MM.1S (cell line): ENCODE measurements around the gene MRPL22.

ENCODE experiments used
- DNase-seq: peaks from one replicate; pipeline ENCODE4 v3.0.0-alpha.2; 2015
- H2AFZ ChIP-seq: fragments of 300-600 bp; sonication (generic); 2 replicates; pipeline ENCODE4 v1.6.0; 2016; ENCODE audit warnings: antibody characterized with exemption, low read length
- H3F3A ChIP-seq: fragments of 300-600 bp; sonication (generic); 2 replicates; pipeline ENCODE4 v1.6.1; 2016; ENCODE audit warnings: mild to moderate bottlenecking, antibody characterized with exemption, low read length, moderate library complexity, mixed read lengths; ENCODE audit not compliant: insufficient read depth
- H3K27ac ChIP-seq: fragments of 300-600 bp; sonication (generic); 2 replicates; pipeline ENCODE4 v1.5.1; 2016; ENCODE audit warnings: mild to moderate bottlenecking, low read length
- H3K27me3 ChIP-seq: fragments of 300-600 bp; sonication (generic); replicated peaks from 2 replicates; pipeline ENCODE4 v1.6.0; 2016; ENCODE audit warnings: low read length; ENCODE audit not compliant: insufficient read depth
- H3K36me3 ChIP-seq: fragments of 300-600 bp; sonication (generic); replicated peaks from 2 replicates; pipeline ENCODE4 v1.6.1; 2016; ENCODE audit warnings: mild to moderate bottlenecking, low read length, mixed read lengths; ENCODE audit not compliant: insufficient read depth
- H3K4me1 ChIP-seq: fragments of 300-600 bp; sonication (generic); 2 replicates; pipeline ENCODE4 v1.6.1; 2016; ENCODE audit warnings: low read length, mixed read lengths
- H3K4me2 ChIP-seq: fragments of 300-600 bp; sonication (generic); 2 replicates; pipeline ENCODE4 v1.6.0; 2016; ENCODE audit warnings: low read depth, low read length
- H3K4me3 ChIP-seq: fragments of 300-600 bp; sonication (generic); 2 replicates; pipeline ENCODE4 v1.5.1; 2016; ENCODE audit warnings: low read length, mixed read lengths
- H3K79me2 ChIP-seq: fragments of 300-600 bp; sonication (generic); 2 replicates; pipeline ENCODE4 v1.6.1; 2016; ENCODE audit warnings: mixed run types, low read length, mixed read lengths
- H3K9ac ChIP-seq: fragments of 300-600 bp; sonication (generic); 2 replicates; pipeline ENCODE4 v1.6.1; 2016; ENCODE audit warnings: low read length, mixed read lengths
- H3K9me2 ChIP-seq: fragments of 300-600 bp; sonication (generic); replicated peaks from 2 replicates; pipeline ENCODE4 v1.6.1; 2016; ENCODE audit warnings: mild to moderate bottlenecking, low read length, mixed read lengths; ENCODE audit not compliant: insufficient read depth
- H3K9me3 ChIP-seq: fragments of 300-600 bp; sonication (generic); replicated peaks from 2 replicates; pipeline ENCODE4 v1.6.1; 2016; ENCODE audit warnings: mild to moderate bottlenecking, low read length, mixed read lengths; ENCODE audit not compliant: insufficient read depth
- H4K20me1 ChIP-seq: fragments of 300-600 bp; sonication (generic); 2 replicates; pipeline ENCODE4 v1.6.1; 2016; ENCODE audit warnings: mild to moderate bottlenecking, low read length, moderate library complexity, mixed read lengths; ENCODE audit not compliant: insufficient read depth
- CTCF ChIP-seq: fragments of 300-600 bp; sonication (generic); IDR thresholded peaks from 2 replicates; pipeline ENCODE4 v1.5.1; 2016; ENCODE audit warnings: antibody characterized with exemption, low read length, mixed read lengths
- EZH2 ChIP-seq: fragments of 300-600 bp; sonication (generic); optimal IDR thresholded peaks from 2 replicates; pipeline ENCODE3; 2017; ENCODE audit warnings: low read depth, mild to moderate bottlenecking, antibody characterized with exemption, low read length, mixed read lengths
- EZH2phosphoT487 ChIP-seq: fragments of 300-600 bp; sonication (generic); IDR thresholded peaks from 2 replicates; pipeline ENCODE4 v1.6.1; 2018; ENCODE audit warnings: antibody characterized with exemption, low read length

Gene MRPL22

DNA sequence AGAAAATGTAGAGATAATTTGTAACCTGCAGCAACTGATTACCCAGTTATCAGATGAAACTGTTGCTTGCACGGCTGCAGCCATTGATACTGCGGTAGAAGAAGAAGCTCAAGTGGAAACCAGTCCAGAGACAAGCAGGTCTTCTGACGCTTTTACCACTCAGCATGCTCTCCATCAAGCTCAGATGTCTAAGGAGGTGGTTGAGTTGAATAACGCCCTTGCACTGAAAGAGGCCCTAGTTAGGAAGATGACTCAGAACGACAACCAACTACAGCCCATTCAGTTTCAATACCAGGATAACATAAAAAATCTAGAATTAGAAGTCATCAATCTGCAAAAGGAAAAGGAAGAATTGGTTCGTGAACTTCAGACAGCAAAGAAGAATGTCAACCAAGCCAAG is 74.4 kb downstream of the MRPL22 start:
- Histone ChIP-seq H3K27ac (no peak overlapping the region), H3K9ac (no peak overlapping the region), H3K27me3 (no peaks in the 10 kb centered on the region), H4K20me1 (no peaks in the 10 kb centered on the region), H3F3A (no peaks in the 10 kb centered on the region), H3K4me2 (no peak overlapping the region), H3K79me2 (no peaks in the 10 kb centered on the region), H2AFZ (no peak overlapping the region), H3K9me2 (no peaks in the 10 kb centered on the region), H3K9me3 (no peaks in the 10 kb centered on the region), H3K4me1 (no peaks in the 10 kb centered on the region), H3K36me3 (no peaks in the 10 kb centered on the region), H3K4me3 (no peak overlapping the region)
- TF ChIP-seq EZH2 (no peak), EZH2phosphoT487 (no peak), CTCF (no peak)
- DNase-seq, result no peak

DNA sequence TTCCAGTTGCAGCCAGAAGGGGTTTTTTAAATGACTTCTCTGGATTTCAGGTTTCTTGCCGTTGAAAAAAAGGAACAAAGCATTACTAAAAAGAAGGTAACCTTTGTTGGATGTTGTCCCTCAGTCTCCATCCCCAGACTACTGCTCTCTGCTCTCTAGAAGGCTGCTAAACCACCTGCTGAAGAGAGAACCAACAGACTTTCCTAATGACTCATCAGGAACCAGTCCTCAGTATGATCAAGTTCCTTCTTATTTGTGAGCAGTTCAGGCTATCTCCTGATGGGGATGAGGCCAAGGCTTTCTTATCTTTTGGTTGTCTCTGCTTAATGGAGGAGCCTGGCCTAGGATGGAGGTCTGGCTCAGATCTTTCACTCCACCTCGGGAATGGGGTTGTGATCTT is 76.7 kb downstream of the MRPL22 start:
- Histone ChIP-seq H3K27me3 (no peaks in the 10 kb centered on the region), H3K4me2 (no peak overlapping the region)
- no peak for TF ChIP-seq EZH2phosphoT487
- no peak for TF ChIP-seq EZH2
- TF ChIP-seq CTCF, result no peak

More for the DNA sequence above, 76.7 kb downstream of the MRPL22 start:
- H3K9me2 ChIP-seq, result no peaks in the 10 kb centered on the region
- no peaks in the 10 kb centered on the region for H3K79me2 ChIP-seq
- no peaks in the 10 kb centered on the region for H4K20me1 ChIP-seq
- H2AFZ ChIP-seq, result no peak overlapping the region
- no peaks in the 10 kb centered on the region for H3K36me3 ChIP-seq
- no peak overlapping the region for H3K4me3 ChIP-seq
- no peak for DNase-seq
- no peak overlapping the region for H3K9ac ChIP-seq
- no peaks in the 10 kb centered on the region for H3K4me1 ChIP-seq
- H3K9me3 ChIP-seq, result no peaks in the 10 kb centered on the region
- H3F3A ChIP-seq, result no peaks in the 10 kb centered on the region
- H3K27ac ChIP-seq, result no peak overlapping the region
